ENCODE measurements around the gene RAB17.

Gene RAB17

DNA sequence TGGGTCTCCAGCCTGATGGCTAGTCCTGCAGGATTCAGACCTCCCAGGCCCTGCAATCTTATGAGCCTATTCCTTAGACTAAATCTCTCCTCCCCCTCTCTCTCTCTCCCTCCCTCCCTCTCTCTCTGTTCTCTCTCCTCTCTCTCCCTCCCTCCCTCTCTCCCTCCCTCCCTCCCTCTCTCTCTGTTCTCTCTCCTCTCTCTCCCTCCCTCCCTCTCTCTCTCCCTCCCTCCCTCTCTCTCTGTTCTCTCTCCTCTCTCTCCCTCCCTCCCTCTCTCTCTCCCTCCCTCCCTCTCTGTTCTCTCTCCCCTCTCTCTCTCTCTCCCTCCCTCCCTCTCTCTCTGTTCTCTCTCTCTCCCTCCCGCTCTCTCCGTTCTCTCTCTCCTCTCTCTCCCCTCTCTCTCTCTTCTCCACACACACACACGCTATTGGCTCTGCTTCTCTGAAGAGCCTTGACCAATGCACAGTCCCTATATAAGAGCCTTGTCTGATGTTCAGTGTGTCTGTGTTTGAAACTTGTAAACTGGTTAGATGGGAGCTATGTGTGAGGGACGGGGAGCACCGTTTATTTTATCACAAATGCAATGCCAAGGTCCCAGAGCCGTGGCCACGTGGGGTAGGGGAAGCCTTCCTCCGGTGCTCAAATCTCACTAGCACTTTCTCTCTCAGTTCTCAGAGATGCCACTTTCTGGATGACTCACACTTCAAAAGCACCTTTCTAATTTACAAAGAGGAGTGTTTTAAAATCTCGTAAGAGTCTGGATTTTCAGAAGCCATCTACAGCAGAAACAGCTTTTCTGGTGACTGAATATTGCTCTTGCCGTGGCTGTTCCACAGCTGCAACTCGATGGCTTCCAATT, 33.5 kb downstream of the RAB17 start:
- DNase-seq: no peak

DNA sequence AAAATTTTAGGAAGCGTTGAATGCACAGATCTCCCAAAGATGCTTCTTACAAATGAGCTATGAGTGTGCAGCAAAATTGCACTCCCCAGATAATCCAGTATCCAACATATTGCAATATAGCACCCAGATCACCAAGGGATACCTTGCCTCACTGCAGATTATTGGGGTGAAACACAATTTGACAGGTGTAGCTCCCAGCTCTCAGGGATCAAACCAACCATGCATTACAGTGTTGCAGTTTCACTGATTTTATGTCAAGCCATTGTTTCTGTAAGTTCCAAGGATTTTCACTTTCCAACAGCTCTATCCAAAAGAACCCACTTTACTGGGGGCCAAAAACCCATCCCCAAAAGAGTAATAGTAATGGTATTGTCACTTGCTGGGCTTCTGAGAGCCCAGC, 35.0 kb downstream of the RAB17 start:
- no peak for DNase-seq

DNA sequence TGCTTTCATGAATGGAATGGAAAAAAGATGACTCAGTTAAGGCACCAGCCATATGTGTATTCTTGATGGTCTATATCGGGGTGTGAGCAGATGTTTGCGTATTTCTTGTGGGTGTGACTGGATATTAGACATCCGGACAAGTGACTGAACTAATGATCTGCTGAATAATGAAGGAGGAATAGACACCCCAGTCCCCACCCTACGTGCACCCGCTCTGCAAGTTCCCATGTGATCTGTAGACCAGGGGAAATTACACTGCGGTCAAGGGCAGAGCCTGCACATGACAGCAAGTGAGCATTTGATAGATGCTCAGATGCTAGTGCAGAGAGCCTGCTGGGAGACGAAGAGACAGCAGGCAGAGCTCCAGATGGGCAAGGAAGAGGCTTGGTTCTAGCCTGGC, 36.6 kb downstream of the RAB17 start:
- no peak for DNase-seq

DNA sequence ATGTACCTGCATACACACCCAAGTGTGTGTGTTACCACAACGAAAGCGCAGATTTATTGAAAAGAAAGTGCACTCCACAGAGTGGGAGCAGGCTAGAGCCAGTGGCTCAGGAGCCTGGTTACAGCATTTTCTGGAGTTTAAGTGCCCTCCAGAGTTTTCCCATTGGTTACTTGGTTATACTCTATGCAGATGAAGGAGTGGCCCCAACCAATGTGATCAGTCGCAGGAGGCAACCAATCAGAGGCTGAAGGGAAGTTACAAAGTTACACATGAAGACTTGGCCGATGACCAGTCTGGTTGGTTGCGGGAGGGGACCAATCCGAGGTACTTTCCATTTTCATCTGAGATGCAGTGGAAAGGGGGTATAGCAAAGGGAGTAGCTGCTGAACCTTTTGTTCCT, 37.6 kb downstream of the RAB17 start:
- no peak for DNase-seq

DNA sequence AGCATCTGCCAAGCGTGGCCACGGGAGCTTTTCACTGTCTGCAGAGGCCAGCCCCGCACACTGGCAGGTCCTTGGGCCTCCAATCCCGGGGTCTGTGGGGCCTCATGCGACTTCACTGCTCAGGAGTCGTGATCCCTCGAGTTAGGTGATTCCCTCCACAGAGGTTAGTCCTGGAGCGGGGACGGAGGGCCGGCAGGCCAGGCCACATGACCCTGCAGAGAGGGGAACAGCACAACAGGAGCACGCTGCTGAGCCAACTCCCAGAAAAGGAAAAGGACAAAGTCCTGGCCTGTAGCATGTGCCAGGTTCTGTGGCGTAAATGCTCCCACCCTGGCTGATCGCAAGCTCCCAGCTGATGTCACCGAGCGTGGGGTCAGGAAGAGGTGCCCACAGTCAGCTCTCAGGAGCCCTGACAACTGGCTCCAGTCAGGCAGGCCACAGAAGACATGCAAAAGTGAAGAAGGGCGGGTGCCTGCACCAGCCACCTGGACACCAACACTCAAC, 39.4 kb downstream of the RAB17 start:
- no peak for DNase-seq

DNA sequence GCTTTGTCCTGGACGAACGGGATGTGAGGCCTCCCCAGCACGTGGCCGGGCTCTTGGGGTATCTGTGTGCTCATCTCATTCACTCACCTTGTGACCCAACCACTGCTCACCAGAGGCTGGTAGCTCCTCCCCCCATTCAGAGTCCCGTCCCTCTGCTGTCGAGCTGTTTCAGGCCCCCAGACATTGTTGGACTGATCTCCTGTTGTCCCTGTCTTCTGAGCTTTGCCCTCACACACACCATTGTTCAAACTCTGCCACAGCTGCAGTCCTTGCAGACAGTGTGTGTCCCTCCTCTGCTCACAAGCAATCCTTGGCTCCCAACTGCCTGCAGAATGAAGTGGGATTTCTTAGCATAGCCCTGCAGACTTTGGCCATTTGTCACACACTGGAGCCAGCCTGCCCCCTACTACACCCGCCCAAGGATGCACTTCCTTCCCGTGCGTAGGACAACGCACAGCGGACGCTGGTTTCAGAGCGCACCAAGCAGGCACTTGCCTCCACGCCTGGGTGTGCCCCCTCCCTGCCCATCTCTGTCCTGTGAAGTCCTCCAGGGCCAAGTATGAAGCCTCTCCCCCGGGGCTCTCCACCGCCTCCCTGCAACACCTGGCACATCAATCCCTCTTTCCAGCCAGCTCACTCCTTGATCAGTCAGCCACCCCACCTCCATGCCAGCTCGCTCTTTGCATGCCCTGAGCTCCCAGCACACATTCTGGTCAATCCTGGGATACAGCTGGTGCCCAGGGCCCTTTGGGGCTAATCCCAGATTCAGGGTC, 40.7 kb downstream of the RAB17 start:
- no peak for DNase-seq

DNA sequence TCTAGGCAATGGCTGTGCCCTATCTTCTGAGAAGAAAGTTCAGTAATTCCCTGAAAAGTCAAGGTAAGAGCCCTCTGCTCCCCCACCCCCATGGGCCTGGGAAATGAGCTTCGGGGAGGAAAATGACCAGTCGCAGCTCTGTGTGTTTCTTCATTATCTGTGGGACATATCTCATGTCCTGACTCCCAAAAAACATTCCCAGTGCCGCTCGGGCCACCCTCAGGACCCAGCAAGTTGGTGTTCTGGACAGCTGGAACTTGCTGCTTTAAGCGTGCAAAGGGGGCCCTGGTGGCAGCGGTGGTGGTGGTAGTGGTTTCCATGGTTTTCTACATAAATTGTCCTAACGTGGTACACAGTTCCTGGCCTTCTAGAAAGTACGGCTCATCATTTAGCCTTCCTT, 41.3 kb downstream of the RAB17 start:
- no peak for DNase-seq

DNA sequence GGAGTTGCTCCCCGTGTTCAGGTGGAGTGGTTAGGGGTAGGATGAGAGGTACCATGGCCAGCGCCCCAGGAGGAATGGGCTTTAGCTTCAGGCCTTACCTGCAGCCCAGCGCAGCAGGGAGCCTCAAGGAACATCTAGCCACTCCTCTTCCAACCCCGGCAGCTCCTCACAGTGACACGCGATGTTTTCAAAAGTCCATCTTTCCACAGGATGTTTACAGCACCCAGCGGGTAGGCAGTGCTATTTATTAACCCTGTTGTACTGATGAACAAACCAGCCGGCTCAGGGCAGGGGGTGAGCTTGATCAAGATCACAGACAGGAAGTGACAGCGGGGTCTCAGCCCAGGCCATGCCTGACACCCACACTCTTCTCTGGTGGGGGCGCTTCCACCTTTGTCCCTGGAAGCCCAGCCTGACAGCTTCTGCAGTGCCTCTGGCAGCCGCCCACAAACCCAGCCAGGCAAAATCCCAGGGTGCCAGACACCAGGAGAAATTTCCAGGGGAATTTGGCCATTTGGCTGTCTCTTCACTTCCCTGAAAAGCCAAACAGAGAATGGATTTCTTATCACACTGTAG, 42.6 kb downstream of the RAB17 start:
- no peak for DNase-seq

DNA sequence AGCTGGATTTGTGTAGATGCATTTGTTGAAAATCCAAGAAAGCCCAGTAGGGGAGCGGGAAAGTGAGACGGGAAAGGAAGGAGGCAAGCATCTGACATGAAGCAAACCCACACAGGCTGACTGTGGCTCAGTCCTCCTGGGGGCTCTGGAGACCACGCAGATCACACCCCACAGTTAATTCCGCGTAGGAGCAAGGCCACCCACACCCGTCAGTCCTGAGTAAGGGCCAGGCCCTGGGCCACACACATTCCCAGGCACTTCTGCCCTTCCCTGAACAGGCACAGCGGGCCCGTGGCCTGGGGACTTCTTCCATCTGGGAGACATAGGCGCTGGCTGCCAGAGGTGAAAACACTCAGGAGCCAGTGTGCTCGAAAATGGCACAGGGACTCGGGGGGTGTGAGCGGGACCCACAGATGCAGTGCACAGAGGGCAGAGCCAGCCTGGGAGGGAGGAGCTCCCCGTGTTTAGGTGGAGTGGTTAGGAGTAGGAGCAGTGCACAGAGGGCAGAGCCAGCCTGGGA, 43.6 kb downstream of the RAB17 start:
- DNase-seq: no peak

DNA sequence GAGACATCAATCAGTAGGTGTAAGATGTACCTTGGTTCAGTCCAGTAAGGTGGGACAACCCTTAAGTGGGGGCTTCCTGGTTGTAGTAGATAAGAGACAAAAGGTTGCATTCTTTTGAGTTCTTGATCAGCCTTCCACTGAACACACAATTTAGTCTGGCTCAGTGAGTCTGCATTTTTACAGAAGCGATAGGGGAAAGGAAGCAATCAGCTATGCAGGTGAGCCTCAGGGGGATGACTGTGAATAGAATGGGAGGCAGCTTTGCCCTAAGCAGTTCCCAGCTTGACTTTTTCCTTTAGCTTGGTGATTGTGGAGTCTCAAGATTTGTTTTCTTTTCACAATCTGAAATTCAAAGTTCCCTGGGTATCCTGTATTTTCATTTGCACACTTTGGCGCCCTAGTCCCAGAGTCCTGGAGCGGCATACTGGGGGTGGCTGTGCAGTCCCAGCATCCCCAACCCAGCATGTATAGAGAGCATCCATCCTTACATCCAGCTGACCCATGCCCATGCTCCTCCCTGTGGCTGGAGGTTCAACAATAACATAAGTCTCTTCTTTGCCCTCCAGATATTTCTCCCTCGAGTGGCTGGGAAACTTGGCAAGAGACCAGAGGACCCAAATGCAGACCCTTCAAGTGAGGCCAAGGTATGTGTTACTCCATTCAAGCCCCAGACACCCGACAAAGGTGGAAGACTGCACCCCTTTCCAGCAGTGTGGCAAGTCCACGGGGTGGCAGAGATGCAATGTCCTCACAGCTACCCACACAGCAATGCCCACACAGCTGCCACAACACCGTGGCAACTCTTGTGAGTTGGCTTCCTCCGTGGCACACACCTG, 44.3 kb downstream of the RAB17 start:
- no peak for DNase-seq

DNA sequence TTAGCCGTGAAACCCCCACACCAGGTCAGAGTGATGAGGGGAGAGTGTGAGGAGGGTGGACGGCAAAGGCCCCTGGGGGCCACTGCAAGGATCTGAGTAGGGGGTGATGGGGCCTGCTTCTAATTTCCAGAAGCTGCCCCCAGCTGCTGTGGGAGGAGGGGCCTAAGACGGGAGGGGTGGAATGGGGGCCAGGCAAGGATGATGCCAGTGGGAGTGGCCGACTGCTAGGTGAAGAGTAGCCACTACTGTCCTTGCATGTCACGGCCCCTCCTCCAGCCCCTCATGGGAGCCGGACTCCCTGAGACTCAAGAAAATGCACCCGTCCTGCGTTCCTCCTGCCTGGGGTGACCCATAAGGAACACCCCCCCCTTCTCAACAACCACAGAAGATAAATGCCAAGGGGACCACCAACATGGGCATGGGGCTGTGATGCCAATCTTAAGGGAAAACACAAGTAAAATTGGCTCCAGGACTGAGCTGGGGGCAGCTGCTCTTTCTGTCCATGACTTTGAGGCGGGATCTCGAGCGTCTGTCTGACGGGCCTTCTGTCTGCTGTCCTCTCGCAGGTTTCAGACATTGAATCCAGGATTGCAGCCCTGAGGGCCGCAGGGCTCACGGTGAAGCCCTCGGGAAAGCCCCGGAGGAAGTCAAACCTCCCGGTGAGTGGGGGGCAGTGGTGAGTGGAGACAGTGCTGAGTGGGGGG, 48.4 kb downstream of the RAB17 start:
- no peak for DNase-seq

DNA sequence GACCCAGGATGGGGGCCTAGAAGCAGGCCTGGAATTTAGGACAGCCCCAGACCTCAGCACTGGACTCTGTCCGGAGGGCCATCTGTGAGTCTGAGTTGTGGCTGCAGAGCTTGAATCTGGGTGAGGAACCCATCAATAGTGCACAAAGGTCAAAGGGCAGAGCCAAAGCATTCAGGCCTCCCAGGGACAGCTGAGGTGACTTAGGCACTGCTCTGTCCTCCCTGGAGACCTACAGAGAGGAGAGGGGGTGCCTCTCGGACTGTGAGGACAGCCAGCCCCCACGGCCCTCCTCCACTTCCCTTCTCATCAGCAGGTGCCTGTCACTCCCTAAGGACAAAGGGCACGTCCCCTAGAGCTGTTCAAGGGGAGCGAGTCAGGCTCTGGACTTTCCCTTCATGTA, 49.3 kb downstream of the RAB17 start:
- DNase-seq: no peak

DNA sequence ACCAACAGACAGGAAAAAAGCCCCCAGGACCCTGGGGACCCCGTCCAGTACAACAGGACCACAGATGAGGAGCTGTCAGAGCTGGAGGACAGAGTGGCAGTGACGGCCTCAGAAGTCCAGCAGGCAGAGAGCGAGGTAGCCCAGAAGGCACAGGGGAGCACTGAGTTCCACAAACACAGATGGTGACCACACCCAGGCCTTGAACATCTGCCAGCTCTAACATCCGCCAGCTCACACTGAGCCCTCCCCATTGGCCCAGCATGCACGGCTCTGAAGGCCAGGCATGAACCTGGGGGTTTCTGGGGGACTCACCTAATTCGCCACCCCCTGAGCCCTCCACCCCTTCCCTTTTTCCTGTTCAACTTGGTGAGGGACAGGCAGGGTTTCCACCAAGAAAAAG, 49.7 kb downstream of the RAB17 start:
- DNase-seq: no peak

DNA sequence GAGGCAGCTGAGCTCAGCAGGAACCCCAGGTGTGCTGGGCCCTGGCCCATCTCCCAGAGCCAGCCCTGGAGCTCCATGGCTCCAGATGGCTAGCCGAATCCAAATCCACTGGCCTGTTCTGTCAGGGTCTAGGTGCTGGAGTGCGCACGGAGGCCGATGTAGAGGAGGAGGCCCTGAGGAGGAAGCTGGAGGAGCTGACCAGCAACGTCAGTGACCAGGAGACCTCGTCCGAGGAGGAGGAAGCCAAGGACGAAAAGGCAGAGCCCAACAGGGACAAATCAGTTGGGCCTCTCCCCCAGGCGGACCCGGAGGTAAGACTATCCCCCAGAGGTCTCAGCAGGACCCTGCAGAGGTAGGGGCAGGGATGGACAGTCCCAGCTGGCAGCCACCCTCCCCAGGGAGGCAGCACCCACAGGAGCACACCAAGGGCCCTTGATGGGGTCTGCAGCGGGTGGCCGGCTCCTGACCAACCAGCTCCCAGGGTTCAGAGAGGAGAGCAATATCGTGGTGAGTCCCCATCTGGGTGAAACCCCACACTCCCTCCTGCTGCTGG, 50.2 kb downstream of the RAB17 start:
- DNase-seq: no peak

DNA sequence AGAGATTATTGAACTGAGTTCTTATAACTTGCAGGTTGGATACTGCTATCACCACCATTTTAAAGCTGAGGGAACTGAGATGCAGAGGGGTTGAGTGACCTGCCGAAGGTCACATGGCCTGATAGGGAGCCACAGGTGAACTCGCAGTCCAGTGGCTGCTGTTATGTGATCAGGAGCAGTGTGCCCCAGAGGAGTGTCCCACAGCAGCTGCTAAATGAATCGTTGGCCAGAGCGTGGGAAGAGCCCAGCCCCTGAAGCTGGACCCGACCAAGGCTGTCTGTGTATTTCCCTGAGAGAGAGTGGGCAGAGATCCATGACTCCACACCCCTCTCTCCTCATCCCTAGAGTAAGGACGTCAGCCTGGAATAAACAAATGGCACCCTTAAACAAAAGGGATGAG, 50.9 kb downstream of the RAB17 start:
- no peak for DNase-seq

DNA sequence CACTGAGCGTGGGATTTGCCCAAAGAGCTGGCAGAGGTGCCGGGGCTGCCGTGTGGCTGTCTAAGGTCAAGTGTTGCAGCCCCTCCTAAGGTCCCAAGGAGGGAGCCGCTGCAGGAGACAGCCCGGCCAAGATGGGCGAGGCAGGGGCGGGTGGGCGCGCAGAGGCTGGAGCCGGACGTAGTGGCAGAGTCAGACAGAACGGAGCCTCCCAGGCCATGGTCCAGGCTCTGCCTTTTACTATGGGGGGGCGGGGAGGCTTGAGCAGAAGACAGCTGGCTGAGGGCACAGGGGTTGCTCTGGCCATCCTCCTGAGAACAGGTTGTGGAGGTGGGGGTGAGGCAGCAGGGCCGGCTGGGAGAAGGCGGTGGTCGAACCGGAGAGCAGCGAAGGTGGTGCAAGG, 51.6 kb downstream of the RAB17 start:
- DNase-seq: no peak

DNA sequence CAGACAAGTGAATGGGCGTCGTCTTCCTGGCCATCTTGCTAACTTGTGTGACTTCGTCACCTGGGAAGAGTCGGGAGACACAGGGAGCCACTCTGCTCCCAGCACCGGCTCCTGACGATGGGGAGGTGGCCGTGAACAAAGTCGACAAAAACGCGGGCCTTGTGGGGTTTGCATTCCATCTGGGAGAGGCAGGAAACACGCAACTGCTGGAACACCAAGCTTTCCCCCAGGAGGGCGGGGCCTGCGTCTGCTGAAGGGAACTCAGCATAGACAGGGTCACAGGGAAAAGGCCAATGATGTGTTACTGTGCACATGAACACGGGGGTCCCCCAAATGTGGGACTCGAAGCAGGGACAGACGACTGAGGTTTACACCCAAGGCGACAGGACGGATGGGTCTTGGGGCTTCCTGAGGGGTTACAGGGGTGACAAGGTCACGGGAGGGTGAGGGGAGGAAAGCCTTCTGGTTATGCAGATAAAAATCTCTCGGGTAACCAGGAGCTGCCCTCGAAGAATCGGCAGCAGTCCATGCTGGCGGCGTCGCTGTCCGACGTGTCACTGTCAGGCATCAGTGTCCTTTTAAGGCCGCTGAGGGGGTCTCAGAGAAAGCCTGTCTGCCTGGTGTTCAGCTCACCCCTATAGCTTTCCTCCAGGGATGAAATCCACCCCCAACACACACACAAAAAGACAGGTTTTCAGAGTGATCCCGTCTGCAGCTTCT, 52.4 kb downstream of the RAB17 start:
- no peak for DNase-seq

DNA sequence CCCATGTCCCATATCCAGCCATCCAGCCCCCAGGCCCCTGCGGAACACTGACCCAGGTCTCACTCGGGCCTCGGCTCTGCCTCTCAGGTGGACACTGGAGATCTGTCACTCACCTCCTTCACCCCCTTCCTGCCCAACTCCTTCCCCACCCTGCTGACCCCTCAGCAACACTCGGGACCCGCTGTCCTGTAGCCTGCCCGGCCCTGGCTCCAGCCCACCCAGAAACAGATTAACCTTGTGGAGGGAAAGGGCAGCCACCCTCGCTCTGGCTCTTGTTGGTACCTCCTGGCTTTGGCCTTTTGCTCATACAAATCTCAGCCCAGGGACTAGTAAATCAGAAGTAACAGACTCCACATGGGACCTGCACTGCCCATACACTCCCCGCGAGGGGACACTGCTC, 53.9 kb downstream of the RAB17 start:
- DNase-seq: no peak

DNA sequence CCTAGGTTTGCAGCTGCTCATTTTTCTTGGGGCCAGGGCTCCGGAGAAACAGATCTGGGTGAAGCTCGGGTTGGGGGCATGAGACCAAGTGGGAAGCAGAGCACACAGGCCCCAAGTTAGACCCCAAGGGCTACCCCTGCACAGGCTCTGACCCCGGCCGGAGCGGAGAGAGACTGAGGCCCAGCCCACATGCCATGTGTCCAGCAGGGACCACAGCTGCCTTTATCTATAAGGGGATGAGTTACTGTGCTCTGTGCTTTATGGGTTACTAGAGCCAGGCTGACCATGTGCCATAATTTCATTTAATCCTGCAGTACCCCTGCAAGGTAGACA, 54.5 kb downstream of the RAB17 start:
- no peak for DNase-seq

DNA sequence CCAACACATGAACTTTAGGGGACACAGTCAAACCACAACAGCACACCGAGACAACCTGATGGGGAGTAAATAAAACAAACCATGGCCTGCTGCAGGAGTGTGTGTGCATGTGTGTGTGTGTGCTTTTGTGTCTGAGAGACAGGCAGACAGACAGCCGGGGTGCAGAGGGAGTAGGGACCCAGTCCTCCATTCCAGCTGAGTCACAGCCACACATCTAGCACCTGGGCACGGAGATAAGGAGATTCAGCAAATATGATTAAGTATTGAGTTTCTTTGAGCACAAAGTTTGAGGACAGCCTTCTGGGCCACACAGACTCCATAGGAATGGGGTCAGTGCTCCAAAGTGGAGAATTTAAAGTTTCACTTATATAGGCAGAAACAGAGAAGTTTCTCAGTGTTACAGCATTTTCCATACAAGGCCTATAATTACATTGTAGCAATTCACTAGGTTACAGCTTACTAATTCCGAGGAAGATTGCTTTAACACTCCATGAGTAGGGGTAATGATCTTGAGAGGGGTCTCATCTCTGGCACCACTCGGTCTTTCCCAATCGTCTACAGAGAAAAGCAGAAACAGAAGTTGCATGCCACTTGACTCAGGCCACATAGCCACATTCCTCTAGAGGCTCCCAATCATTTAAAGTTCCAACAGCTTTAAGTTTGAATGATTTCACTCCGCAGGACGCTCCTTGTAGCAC, 55.0 kb downstream of the RAB17 start:
- DNase-seq: no peak

DNA sequence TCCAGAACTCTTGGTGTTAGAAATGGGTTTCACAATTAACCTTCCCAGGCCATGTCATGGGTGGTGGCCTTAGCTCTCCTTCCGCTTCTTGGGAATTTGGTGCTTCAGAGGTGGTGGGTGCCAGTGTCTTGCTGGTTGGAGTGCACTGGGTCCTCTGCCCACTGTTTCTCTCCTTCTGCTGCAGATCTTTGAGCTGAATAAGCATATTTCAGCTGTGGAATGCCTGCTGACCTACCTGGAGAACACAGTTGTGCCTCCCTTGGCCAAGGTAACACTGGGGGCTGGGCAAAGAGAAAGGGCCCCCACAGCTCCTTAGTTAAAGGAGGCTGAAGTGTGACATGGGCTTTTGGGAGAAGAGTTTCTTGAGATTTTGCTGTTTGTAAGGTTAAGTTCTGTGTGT, 56.2 kb downstream of the RAB17 start:
- DNase-seq: no peak
